ENCODE measurements around the gene CDH22. TPM values are rescaled to one million over a fixed set of nuclear protein-coding genes. Genes with fewer than 3 reads are reported as not detected.

Gene CDH22
- total RNA-seq, 2 experiments from 2014 or later, result not detected

DNA sequence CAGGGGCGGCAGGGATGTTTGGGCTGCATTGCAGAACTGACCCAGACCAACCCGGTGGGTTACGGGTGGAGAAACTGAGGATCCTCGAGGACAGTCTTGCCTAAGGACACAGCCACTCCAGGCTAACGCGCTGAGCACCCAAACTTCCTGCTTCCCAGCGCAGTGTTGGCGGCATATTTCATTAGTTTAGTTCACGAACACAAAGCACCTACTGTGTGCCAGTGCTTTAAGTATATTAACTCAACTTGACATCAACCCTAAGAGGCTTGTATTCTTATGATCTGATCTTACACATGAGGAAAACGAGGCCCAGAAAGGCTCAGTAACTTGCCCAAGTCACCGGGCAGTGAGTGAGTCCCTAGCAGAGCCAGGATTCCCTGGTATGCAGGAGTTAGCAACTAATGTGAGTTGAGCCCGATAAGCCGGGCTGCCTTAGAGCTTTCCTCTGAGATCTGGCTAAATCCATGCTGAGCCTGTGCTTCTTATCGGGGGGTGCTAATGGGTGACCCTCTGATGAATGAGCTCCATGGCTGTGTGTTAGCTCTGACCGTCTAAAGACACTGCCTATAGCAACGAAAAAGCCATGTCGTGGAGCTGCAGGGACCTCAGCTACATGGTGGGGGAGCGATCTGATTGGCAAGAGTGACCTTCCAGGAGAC lies 97.5 kb downstream of the CDH22 start:
- H3K27me3 Mint-ChIP-seq, result peaks cover 7% of the 10 kb centered on the region
- ATAC-seq (no peak), DNase-seq (no peak)
- peaks cover 8% of the 10 kb centered on the region for H3K4me1 Mint-ChIP-seq
- CTCF ChIA-PET, result no interaction called here
- no peaks in the 10 kb centered on the region for H3K9me3 Mint-ChIP-seq (ENCODE audit: low read depth)
- H3K36me3 Mint-ChIP-seq, result no peaks in the 10 kb centered on the region
- no peak overlapping the region for H3K27ac Mint-ChIP-seq
- H3K4me3 Mint-ChIP-seq, result no peak overlapping the region

DNA sequence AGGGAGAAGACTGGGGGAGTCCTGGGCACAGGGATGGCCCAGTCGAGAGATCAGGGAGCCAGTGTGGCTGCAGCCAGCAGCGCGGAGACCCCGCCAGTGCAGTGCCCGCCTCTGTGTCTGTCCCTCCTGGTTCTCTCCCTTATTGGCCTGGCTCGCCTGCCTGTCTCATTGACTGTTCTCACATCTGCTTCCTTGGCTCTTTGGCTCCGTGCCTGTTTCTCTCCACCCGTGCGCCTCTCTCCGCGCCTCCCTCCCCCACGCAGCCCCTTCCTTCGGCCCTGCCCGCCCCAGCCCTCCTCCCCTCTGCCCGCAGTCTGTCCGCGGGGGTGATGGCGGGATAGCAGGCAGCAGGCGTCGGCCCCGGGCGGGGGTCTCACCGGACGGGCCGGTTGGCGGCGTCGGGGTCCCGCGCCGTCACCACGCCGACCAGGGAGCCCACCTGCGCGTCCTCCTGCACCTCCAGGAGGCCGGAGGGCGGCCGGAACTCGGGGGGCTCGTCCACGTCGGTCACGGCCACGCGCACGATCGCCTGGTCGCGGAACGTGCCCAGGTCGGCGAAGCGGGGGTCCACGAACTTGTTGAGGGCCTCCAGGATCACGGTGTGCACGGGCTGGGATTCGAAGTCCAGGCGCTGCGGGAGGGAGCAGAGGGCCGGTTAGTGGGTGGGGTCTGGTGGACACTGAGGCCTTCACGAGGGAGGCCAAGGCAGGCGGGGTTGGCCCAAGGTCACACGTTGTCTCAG lies 98.2 kb downstream of the CDH22 start:
- ATAC-seq (no peak), DNase-seq (no peak)
- H3K9me3 Mint-ChIP-seq (ENCODE audit: low read depth), result no peaks in the 10 kb centered on the region
- H3K36me3 Mint-ChIP-seq, result no peaks in the 10 kb centered on the region
- no peak overlapping the region for H3K4me3 Mint-ChIP-seq
- peaks cover 9% of the 10 kb centered on the region for H3K27me3 Mint-ChIP-seq
- H3K4me1 Mint-ChIP-seq, result peaks cover 10% of the 10 kb centered on the region
- H3K27ac Mint-ChIP-seq, result no peak overlapping the region
- CTCF ChIA-PET, result no interaction called here

DNA sequence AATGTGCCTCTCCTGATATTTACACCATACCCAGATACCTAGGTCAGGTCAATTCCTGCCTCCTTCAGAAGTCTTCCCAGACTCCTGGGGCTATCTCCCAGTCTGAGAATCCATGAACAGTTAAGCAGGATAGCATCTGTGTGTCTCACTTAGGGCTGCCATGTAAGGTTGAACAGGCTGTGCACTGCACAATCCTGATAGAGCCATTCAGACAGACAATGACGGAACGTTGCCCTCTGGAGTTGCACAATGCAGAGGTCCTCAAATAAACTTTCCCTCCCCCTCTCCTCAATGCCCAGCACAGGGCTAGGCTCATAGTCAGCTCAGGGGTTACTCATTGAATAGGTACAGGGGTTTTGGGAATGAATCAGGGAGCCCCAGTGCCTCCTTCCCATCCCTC lies 100.5 kb downstream of the CDH22 start:
- CTCF ChIA-PET, result no interaction called here
- Mint-ChIP-seq H3K36me3 (no peaks in the 10 kb centered on the region), H3K27ac (no peak overlapping the region), H3K4me3 (no peak overlapping the region), H3K9me3 (ENCODE audit: low read depth) (no peaks in the 10 kb centered on the region), H3K4me1 (peaks cover 10% of the 10 kb centered on the region), H3K27me3 (peaks cover 21% of the 10 kb centered on the region)
- no peak for ATAC-seq
- DNase-seq, result no peak

DNA sequence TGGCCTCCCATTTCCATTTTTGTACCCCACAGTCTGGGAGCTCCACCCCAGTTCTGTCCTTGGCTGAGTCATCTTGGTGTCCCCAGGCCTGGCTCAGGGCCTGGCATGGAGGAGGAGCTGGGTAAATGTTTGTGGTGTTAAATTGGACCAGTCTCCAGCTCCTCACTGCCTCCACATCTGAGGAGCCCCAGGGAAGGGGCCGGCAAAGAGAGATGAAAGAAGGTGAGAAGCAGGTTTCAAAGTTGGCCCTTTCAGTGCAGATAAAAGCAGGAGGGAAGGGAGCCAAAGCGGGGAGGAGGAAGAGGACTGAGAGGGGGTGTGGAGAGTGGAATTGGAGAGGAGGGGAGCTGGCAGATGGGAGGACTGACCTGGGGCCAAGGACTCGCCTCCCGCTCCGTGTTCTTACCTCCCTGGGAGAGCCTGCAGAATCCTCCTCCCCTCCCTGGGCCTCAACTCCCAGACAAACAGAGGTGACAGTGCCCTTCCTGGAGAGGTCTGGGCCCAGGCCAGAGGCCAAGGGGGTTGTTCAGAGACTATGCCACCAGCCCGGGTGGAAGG lies 101.2 kb downstream of the CDH22 start:
- no peak for ATAC-seq
- no peaks in the 10 kb centered on the region for H3K9me3 Mint-ChIP-seq (ENCODE audit: low read depth)
- peaks cover 21% of the 10 kb centered on the region for H3K27me3 Mint-ChIP-seq
- CTCF ChIA-PET, result no interaction called here
- peaks cover 10% of the 10 kb centered on the region for H3K4me1 Mint-ChIP-seq
- no peak for DNase-seq
- H3K4me3 Mint-ChIP-seq, result no peak overlapping the region
- no peaks in the 10 kb centered on the region for H3K36me3 Mint-ChIP-seq
- no peak overlapping the region for H3K27ac Mint-ChIP-seq

DNA sequence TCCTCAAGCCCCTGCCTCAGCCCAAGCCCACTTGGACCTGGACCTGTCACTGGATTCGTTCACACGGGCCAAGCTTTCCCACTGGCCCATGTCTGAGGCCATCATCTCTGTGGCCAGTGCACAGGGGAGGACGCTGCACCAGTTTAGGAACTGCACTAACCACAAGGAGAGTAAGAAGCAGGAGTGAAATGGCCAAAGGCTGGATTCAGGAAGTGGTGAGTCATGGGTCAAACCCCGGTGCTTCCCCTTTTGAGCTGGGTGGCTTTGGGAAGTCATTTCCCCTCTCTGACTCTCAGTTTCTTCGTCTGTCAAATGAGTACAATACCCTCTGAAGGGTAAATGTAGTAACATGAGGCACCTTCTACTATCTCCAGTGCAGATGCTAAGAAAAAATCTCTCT lies 102.3 kb downstream of the CDH22 start:
- CTCF ChIA-PET, result no interaction called here
- Mint-ChIP-seq H3K36me3 (no peaks in the 10 kb centered on the region), H3K4me1 (peaks cover 10% of the 10 kb centered on the region), H3K27me3 (peaks cover 28% of the 10 kb centered on the region), H3K9me3 (ENCODE audit: low read depth) (no peaks in the 10 kb centered on the region), H3K27ac (no peak overlapping the region), H3K4me3 (no peak overlapping the region)
- DNase-seq (no peak), ATAC-seq (no peak)

DNA sequence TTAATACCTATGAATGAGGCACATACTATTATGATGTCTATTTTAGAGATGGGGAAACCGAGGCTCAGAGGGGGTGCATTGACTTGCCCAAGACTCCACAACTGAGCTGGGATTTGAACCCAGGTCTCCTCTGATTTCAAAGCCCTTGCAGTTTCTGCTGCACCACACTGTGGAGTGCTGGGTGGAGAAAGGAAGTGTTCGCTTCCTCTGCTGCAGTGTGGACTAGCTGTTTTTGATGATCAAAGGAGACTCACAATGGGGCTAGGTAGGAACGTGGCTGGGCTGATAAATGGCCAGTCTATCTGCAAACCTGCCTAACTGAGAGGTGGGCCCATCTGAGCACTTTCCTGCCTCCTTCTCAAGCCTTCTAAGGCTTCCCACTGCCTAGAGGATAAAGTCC lies 102.9 kb downstream of the CDH22 start:
- CTCF ChIA-PET, result no interaction called here
- Mint-ChIP-seq H3K27ac (no peak overlapping the region), H3K9me3 (ENCODE audit: low read depth) (no peaks in the 10 kb centered on the region), H3K4me1 (peaks cover 10% of the 10 kb centered on the region), H3K27me3 (peaks cover 31% of the 10 kb centered on the region), H3K36me3 (no peaks in the 10 kb centered on the region), H3K4me3 (no peak overlapping the region)
- DNase-seq, result no peak
- ATAC-seq, result no peak

DNA sequence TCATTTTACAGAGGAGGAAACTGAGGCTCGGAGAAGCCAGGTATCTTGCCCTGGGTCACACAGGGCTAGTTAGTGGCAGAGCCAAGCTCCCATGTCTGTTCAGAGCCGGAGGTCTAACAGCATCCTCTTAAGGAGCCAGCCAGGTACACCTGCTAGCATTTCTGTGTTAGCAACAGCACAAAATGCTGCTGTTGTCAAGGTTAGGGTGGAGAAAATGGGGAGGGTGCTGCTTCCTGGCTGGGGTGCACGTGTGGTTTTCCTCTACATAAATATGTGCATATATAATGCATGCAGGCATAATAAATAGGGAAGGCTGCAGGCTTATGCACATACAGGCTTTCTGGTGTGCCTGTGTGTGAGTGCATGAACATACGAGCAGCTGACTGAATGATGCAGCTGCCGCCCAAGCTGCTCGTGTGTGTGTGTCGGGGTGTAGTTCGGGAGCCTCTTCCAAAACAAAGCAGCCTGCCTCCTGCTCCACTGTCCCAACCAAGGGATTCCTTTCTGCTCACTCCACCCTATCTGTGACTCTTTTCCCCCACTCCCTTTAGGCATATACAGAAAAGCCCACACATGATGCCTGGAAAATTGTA lies 103.6 kb downstream of the CDH22 start:
- ATAC-seq (no peak), DNase-seq (no peak)
- no peak overlapping the region for H3K27ac Mint-ChIP-seq
- CTCF ChIA-PET, result no interaction called here
- H3K4me3 Mint-ChIP-seq, result no peak overlapping the region
- no peaks in the 10 kb centered on the region for H3K9me3 Mint-ChIP-seq (ENCODE audit: low read depth)
- peaks cover 34% of the 10 kb centered on the region for H3K27me3 Mint-ChIP-seq
- H3K4me1 Mint-ChIP-seq, result peaks cover 10% of the 10 kb centered on the region
- H3K36me3 Mint-ChIP-seq, result no peaks in the 10 kb centered on the region

DNA sequence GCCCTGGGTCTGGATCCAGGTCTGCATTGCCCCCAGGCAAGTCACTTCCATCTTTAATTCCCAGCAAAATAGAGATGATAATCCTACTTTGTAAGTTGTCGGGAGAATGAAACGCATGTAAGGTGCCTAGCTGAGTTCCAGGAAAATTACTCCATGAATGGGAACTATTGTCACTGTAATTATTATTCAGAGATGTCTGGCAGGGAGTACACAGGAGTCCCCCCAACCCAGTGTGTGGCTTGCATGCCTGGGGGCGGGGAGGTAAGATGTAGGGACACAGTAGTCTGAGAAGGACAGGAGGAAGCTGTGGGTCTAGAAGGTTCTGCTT lies 104.8 kb downstream of the CDH22 start:
- Mint-ChIP-seq H3K4me3 (no peak overlapping the region), H3K4me1 (peaks cover 10% of the 10 kb centered on the region), H3K36me3 (no peaks in the 10 kb centered on the region), H3K27me3 (peaks cover 42% of the 10 kb centered on the region), H3K27ac (no peak overlapping the region), H3K9me3 (ENCODE audit: low read depth) (no peaks in the 10 kb centered on the region)
- ATAC-seq (no peak), DNase-seq (no peak)
- CTCF ChIA-PET, result no interaction called here

DNA sequence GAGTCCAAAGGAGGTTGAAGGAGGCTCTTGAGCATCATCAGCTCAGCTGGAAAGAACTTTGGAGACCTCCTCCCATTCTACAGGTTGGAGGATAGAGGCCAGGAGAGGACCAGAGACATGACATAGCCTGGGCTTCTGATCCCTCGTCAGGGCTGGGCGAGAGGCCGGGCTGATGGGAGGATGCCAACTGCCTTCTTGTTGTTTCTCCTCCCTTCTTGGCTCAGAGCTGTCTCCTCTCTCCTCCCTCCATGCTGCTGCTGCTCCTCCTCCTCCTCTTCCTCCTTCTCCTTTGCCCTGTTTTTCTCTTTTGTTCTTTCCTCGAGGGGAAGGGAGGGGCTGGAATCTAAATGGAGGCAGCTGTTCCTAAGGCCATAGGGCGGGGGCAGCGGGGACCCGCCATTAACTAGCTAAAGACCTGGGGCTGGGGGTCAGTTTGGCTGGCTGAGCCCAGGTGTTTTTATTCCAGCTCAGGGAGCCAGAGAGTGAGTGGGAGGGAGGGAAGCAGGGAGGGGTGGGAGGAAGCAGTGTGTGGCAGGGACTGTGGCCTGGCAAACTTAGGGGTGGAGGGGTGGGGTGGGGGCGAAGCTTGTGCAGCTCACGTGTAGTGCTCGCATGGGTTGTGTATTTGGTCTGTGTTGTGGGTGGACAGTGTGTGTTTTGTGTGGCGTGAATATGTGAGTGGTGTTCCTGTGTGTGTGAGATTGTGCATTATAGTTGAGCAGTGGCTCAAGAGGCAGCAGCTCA lies 105.4 kb downstream of the CDH22 start:
- Mint-ChIP-seq H3K27me3 (peaks cover 43% of the 10 kb centered on the region), H3K36me3 (no peaks in the 10 kb centered on the region)
- CTCF ChIA-PET, result interaction anchor here (0.6 kb wide), 1 partner anchor 1794 kb away, joined by 3 read pairs; no protein-coding TSS in a partner anchor

DNA sequence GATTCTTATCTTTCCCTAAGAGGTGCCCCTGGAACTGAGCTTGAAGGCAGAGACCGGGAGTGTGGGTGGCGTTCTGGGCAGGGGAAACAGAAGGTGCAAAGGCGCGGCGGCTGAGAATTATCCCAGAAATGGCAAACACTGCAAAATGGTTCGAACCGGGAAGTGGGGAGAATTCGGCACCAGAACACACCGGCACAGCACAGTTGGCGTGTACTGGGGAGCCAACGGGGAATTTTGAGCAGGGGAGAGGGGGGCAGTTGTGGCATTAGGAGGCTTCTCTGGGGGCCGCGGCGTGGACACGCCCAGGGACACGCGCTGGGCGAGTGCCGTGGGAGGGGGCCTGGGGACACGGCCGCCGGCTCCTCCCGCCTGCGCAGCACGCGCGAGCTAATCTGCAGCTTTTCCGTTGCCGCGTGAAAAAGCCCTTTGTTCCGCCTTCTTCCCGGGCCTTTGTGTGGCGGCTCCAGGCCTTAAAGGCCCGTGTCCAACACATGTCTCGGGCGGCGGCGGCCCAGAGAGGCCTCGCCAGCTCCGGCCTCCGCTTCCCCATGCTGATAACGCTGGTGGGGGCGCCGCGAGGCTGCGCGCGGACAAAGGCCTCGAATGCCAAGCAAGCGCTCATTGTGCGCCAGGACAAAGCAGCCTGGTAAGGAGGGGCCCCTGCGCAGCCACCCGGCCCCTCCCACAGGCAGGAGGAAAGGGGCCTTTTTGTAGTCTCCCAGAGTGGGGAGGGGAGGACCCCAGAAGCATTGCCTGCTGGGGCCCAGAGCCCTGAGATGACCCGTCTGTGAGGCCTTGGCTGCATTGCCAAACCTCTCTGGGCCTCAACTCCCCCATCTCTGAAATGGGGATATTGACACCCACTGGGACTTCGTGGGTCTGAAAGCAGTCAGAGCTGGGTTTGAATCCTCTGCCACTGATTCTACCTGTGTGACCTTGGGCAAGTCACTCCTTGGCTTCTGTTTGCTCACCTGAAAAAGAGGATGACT lies 107.4 kb downstream of the CDH22 start:
- H3K27me3 Mint-ChIP-seq, result peaks cover 43% of the 10 kb centered on the region
- CTCF ChIA-PET, result interaction anchor here (1.5 kb wide), 1 partner anchor 68 kb away, joined by 4 read pairs; no protein-coding TSS in a partner anchor
- no peak overlapping the region for H3K4me3 Mint-ChIP-seq
- ATAC-seq (no peak), DNase-seq (no peak)
- no peaks in the 10 kb centered on the region for H3K36me3 Mint-ChIP-seq
- no peak overlapping the region for H3K27ac Mint-ChIP-seq
- H3K9me3 Mint-ChIP-seq (ENCODE audit: low read depth), result no peaks in the 10 kb centered on the region
- H3K4me1 Mint-ChIP-seq, result peaks cover 2% of the 10 kb centered on the region

More for the DNA sequence above, 105.4 kb downstream of the CDH22 start:
- ATAC-seq (no peak), DNase-seq (no peak)
- no peaks in the 10 kb centered on the region for H3K9me3 Mint-ChIP-seq (ENCODE audit: low read depth)
- peaks cover 10% of the 10 kb centered on the region for H3K4me1 Mint-ChIP-seq
- H3K4me3 Mint-ChIP-seq, result no peak overlapping the region
- H3K27ac Mint-ChIP-seq, result no peak overlapping the region

DNA sequence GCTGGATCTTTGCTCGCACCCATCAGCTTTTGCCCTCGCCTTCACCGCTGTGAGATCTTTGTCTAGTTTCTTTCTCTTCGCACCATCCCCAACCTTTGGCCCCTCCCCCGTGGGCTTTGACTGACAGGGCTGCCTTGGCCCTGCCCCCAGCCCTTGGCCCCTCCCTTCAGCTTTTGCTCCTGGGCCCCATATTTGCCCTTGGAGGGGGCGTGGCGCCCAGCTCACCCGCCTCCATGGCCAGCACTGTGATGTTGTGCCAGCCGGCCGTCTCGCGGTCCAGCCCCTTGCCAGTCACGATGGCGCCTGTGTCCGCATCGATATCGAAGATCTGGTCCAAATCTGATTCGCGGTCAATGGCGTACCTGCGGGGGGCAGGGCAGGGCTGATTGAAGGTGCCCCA lies 109.1 kb downstream of the CDH22 start:
- ATAC-seq, result no peak
- CTCF ChIA-PET, result interaction anchor here (1.5 kb wide), 1 partner anchor 66 kb away, joined by 4 read pairs; no protein-coding TSS in a partner anchor
- no peak overlapping the region for H3K4me3 Mint-ChIP-seq
- no peak overlapping the region for H3K27ac Mint-ChIP-seq
- no peaks in the 10 kb centered on the region for H3K4me1 Mint-ChIP-seq
- H3K27me3 Mint-ChIP-seq, result peaks cover 37% of the 10 kb centered on the region
- no peak for DNase-seq
- H3K9me3 Mint-ChIP-seq (ENCODE audit: low read depth), result no peaks in the 10 kb centered on the region
- H3K36me3 Mint-ChIP-seq, result no peaks in the 10 kb centered on the region

DNA sequence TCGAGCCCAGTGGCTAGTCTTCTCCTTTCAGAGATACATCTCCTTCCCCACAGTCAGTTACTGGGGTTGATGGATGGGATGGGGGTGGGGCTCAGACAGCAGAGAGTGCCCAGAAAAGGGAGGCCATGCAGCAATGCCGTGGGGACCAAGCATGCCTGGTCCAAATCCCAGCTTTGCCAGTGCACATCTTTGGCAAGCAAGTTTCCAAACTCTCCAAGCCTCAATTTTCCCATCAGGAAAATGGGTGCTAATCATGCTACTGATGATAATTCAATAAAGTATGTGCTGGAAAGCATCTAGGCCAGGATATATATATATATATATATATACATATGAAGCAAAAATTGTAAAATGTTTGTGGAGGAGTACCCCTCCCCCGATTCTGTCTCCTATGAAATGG lies 111.3 kb downstream of the CDH22 start:
- no peak for DNase-seq
- ATAC-seq, result no peak
- Mint-ChIP-seq H3K4me1 (no peaks in the 10 kb centered on the region), H3K27ac (no peak overlapping the region), H3K36me3 (no peaks in the 10 kb centered on the region), H3K27me3 (peaks cover 34% of the 10 kb centered on the region), H3K4me3 (no peak overlapping the region), H3K9me3 (ENCODE audit: low read depth) (no peaks in the 10 kb centered on the region)
- CTCF ChIA-PET, result interaction anchor here (1.1 kb wide), 1 partner anchor 21 kb away, joined by 3 read pairs; no protein-coding TSS in a partner anchor

All from activated CD8-positive, alpha-beta memory T cell treated with anti-CD3 and anti-CD28 coated beads, Interleukin-2, amount 10 ng/mL, durations not matched to agents 7 days and 5 days (primary cell).